HAP-1 (cell line): ENCODE results near the gene SURF4.

ENCODE experiments used
- DNase-seq, 2 experiments: peaks; one replicate each; pipeline ENCODE4 v3.0.0-alpha.2; 2016 to 2020; ENCODE audit warnings: low spot score in 2 of 2
- H3K27me3 ChIP-seq: fragments of 250-450 bp; sonication (Bioruptor Pico); 2 replicates; pipeline ENCODE4 v1.5.1; 2020; ENCODE audit warnings: low read depth, mild to moderate bottlenecking, moderate library complexity
- H3K36me3 ChIP-seq: fragments of 250-450 bp; sonication (Bioruptor Pico); replicated peaks from 2 replicates; pipeline ENCODE4 v1.5.1; 2020; ENCODE audit warnings: mild to moderate bottlenecking
- H3K4me1 ChIP-seq: fragments of 250-450 bp; sonication (Bioruptor Pico); 2 replicates; pipeline ENCODE4 v1.5.1; 2020; ENCODE audit warnings: mild to moderate bottlenecking
- H3K4me3 ChIP-seq: fragments of 250-450 bp; sonication (Bioruptor Pico); 2 replicates; pipeline ENCODE4 v1.5.1; 2020; ENCODE audit warnings: mild to moderate bottlenecking, moderate library complexity
- H3K9me3 ChIP-seq: fragments of 250-450 bp; sonication (Bioruptor Pico); 2 replicates; pipeline ENCODE4 v1.5.1; 2020; ENCODE audit warnings: mild to moderate bottlenecking, moderate library complexity
- in situ Hi-C: fragments of 300-500 bp; cut with MboI; formaldehyde crosslinking; loops from 3 replicates; pipeline ENCODE4 v1.14.3; 2020; ENCODE audit warnings: low sequenced_read_pairs, inconsistent platforms, mixed read lengths

SURF4 gene

GRCh38 chr9:133375724-133376654 lies at the start of gene SURF4, which contains the start of gene STKLD1:
TSS of gene SURF4 (minus strand) at chr9:133376060. CDS start at chr9:133375969, 91 bp downstream.
TSS of gene STKLD1 (plus strand) at chr9:133376366. CDS start at chr9:133376474, 108 bp downstream.
- Histone ChIP-seq H3K4me3 (peak within 1 kb of the TSS; percentile 86), H3K9me3 (no peaks in the 10 kb centered on the region), H3K36me3 (peaks cover 28% of the 10 kb centered on the region), H3K4me1 (peaks cover 13% of the 10 kb centered on the region), H3K27me3 (no peaks in the 10 kb centered on the region)
- in situ Hi-C loops: no loop called here
- DNase-seq: peak; percentile 92 to 96

- Histone ChIP-seq H3K27me3 (0 out of 2 replicates have a peak, but pooled peaks cover 2% of the 10 kb centered on the region), H3K9me3 (no peaks in the 10 kb centered on the region), H3K36me3 (no peaks in the 10 kb centered on the region), H3K4me3 (no peak overlapping the region), H3K4me1 (no peaks in the 10 kb centered on the region)
- DNase-seq: no peak
- in situ Hi-C loops: no loop called here
These were observed 49.3 kb upstream of the SURF4 start for GRCh38 chr9:133425049-133425632.

GRCh38 chr9:133424187-133424586 lies 48.3 kb upstream of the SURF4 start:
- Histone ChIP-seq H3K4me1 (no peaks in the 10 kb centered on the region), H3K9me3 (no peaks in the 10 kb centered on the region; the same call in 1 of the 2 replicates), H3K36me3 (no peaks in the 10 kb centered on the region), H3K27me3 (0 out of 2 replicates have a peak, but pooled peaks cover 2% of the 10 kb centered on the region), H3K4me3 (no peak overlapping the region)
- in situ Hi-C loops: no loop called here
- DNase-seq: no peak

- Histone ChIP-seq H3K27me3 (0 out of 2 replicates have a peak, but pooled peaks cover 2% of the 10 kb centered on the region), H3K9me3 (no peaks in the 10 kb centered on the region; the same call in 1 of the 2 replicates), H3K4me1 (0 out of 2 replicates have a peak, but pooled peaks cover 3% of the 10 kb centered on the region), H3K4me3 (no peak overlapping the region), H3K36me3 (no peaks in the 10 kb centered on the region)
- no peak for DNase-seq
- in situ Hi-C loops: no loop called here
These were observed 47.4 kb upstream of the SURF4 start for GRCh38 chr9:133423216-133423615.

- Histone ChIP-seq H3K9me3 (no peaks in the 10 kb centered on the region; the same call in 1 of the 2 replicates), H3K4me3 (no peak within 1 kb of the TSS), H3K27me3 (0 out of 2 replicates have a peak, but pooled peaks cover 2% of the 10 kb centered on the region), H3K36me3 (no peaks in the 10 kb centered on the region), H3K4me1 (0 out of 2 replicates have a peak, but pooled peaks cover 3% of the 10 kb centered on the region)
- no peak for DNase-seq
- in situ Hi-C loops: no loop called here
These were observed 46.0 kb upstream of the SURF4 start, which contains the start of gene ADAMTS13 for GRCh38 chr9:133421615-133422542. TSS of gene ADAMTS13 (plus strand) at chr9:133422367. CDS start at chr9:133422444, 77 bp downstream.

GRCh38 chr9:133420392-133420827 lies 44.5 kb upstream of the SURF4 start:
- H3K9me3 ChIP-seq: no peaks in the 10 kb centered on the region; the same call in 1 of the 2 replicates
- H3K4me3 ChIP-seq: no peak overlapping the region
- H3K36me3 ChIP-seq: peaks cover 13% of the 10 kb centered on the region
- no peaks in the 10 kb centered on the region for H3K27me3 ChIP-seq
- no peak for DNase-seq
- H3K4me1 ChIP-seq: peaks cover 11% of the 10 kb centered on the region
- in situ Hi-C loops: no loop called here

- Histone ChIP-seq H3K27me3 (no peaks in the 10 kb centered on the region), H3K4me1 (peaks cover 11% of the 10 kb centered on the region), H3K4me3 (peak overlapping the region; percentile 78), H3K36me3 (peaks cover 27% of the 10 kb centered on the region), H3K9me3 (no peaks in the 10 kb centered on the region; the same call in 1 of the 2 replicates)
- in situ Hi-C loops: no loop called here
- no peak for DNase-seq
These were observed 43.1 kb upstream of the SURF4 start for GRCh38 chr9:133419005-133419404.

- Histone ChIP-seq H3K27me3 (no peaks in the 10 kb centered on the region), H3K36me3 (peaks cover 38% of the 10 kb centered on the region), H3K4me1 (peaks cover 11% of the 10 kb centered on the region), H3K4me3 (peak within 1 kb of the TSS; percentile 78), H3K9me3 (no peaks in the 10 kb centered on the region; the same call in 1 of the 2 replicates)
- peak; percentile 78 to 92 for DNase-seq
- in situ Hi-C loops: no loop called here
These were observed 41.9 kb upstream of the SURF4 start, which contains the start of gene REXO4 for GRCh38 chr9:133417541-133418461. TSS of gene REXO4 (minus strand) at chr9:133418010. CDS start at chr9:133417844, 166 bp downstream.

GRCh38 chr9:133415170-133415569 lies 39.3 kb upstream of the SURF4 start:
- in situ Hi-C loops: no loop called here

GRCh38 chr9:133408042-133408441 lies 32.2 kb upstream of the SURF4 start:
- no peaks in the 10 kb centered on the region for H3K27me3 ChIP-seq
- H3K9me3 ChIP-seq: no peaks in the 10 kb centered on the region
- H3K4me1 ChIP-seq: no peaks in the 10 kb centered on the region
- peaks cover 91% of the 10 kb centered on the region for H3K36me3 ChIP-seq
- in situ Hi-C loops: no loop called here
- DNase-seq: no peak
- no peak overlapping the region for H3K4me3 ChIP-seq

More at GRCh38 chr9:133415170-133415569, 39.3 kb upstream of the SURF4 start:
- Histone ChIP-seq H3K36me3 (peaks cover 65% of the 10 kb centered on the region), H3K27me3 (no peaks in the 10 kb centered on the region), H3K4me3 (no peak overlapping the region), H3K9me3 (no peaks in the 10 kb centered on the region; the same call in 1 of the 2 replicates), H3K4me1 (peaks cover 11% of the 10 kb centered on the region)
- no peak for DNase-seq

GRCh38 chr9:133406480-133407307 lies 30.8 kb upstream of the SURF4 start:
- Histone ChIP-seq H3K9me3 (no peaks in the 10 kb centered on the region), H3K27me3 (no peaks in the 10 kb centered on the region), H3K4me3 (no peak overlapping the region), H3K4me1 (no peaks in the 10 kb centered on the region), H3K36me3 (peaks cover 78% of the 10 kb centered on the region)
- in situ Hi-C loops: no loop called here
- peak; percentile 66 to 85 for DNase-seq
